ENCODE results near the gene UBAC1. TPM values are rescaled to one million over a fixed set of nuclear protein-coding genes. Genes with fewer than 3 reads are reported as not detected.
A peak's percentile ranks its signal among the peaks of the same experiment; 100 is the strongest.

UBAC1 gene
- total RNA-seq, 6 experiments from 2014 or later: 15.2 to 27.0 (median 16.5) TPM

DNA sequence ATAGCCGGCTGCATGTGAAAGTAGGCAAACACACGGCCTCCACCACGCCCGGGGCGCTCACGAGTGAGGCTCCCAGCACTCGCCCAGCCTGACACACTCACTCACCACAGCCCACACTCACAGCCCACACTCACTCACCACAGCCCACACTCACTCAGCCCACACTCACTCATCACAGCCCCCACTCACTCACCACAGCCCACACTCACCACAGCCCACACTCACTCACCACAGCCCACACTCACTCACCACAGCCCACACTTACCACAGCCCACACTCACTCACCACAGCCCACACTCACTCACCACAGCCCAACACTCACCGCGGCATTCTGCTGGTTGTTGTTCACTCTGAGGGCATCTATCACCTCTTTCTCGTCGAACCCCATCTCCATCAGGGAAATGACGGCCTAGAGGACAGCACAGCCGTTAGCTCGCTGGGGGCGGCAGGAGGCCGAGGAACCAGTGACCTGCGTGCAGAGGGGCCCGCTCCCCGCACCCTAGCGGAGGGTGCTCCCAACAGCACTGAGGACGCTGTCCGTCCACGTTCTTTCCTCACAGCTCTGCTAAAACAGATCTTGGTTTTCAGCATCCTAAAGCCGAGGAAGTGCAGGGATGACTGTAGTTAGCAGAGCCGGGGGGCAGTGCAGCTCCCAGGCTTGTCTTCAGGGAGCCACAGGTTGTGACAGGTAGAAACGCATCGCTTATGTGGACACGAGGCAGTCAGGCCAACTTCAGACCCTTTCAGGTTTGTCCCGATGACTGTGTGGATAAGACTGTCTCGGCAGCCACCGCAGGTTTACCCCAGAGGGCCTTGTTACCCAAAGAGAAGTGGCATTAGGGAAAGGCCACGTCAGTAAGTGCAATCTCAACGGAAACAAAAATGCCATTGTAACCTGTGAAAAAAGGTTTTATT, 21.6 kb downstream of the UBAC1 start:
- no peaks in the 10 kb centered on the region for H3K27me3 ChIP-seq
- H3K4me1 ChIP-seq: no peaks in the 10 kb centered on the region
- TF ChIP-seq, protein P1, sequence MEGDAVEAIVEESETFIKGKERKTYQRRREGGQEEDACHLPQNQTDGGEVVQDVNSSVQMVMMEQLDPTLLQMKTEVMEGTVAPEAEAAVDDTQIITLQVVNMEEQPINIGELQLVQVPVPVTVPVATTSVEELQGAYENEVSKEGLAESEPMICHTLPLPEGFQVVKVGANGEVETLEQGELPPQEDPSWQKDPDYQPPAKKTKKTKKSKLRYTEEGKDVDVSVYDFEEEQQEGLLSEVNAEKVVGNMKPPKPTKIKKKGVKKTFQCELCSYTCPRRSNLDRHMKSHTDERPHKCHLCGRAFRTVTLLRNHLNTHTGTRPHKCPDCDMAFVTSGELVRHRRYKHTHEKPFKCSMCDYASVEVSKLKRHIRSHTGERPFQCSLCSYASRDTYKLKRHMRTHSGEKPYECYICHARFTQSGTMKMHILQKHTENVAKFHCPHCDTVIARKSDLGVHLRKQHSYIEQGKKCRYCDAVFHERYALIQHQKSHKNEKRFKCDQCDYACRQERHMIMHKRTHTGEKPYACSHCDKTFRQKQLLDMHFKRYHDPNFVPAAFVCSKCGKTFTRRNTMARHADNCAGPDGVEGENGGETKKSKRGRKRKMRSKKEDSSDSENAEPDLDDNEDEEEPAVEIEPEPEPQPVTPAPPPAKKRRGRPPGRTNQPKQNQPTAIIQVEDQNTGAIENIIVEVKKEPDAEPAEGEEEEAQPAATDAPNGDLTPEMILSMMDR (IDR thresholded peaks at IDR 0.05): no peak
- TF ChIP-seq POLR2A (IDR thresholded peaks at IDR 0.05): no peak
- H3K27ac ChIP-seq: no peak overlapping the region
- H3K9me3 ChIP-seq: no peaks in the 10 kb centered on the region
- peaks cover 0 to 54% (median 22%) of the 10 kb centered on the region in 4 donors for H3K36me3 ChIP-seq
- H3K4me3 ChIP-seq: no peak overlapping the region
- WGBS (ENCODE audit: insufficient coverage, low coverage, low lambda C conversion rate, missing lambda C conversion rate): 81% methylated on average over 15 of the region's 33 CpGs
- ATAC-seq (peak in 1 of 4 donors; percentile 13), DNase-seq (no peak)
- intact Hi-C loops (cut with DNase I): no loop called here

DNA sequence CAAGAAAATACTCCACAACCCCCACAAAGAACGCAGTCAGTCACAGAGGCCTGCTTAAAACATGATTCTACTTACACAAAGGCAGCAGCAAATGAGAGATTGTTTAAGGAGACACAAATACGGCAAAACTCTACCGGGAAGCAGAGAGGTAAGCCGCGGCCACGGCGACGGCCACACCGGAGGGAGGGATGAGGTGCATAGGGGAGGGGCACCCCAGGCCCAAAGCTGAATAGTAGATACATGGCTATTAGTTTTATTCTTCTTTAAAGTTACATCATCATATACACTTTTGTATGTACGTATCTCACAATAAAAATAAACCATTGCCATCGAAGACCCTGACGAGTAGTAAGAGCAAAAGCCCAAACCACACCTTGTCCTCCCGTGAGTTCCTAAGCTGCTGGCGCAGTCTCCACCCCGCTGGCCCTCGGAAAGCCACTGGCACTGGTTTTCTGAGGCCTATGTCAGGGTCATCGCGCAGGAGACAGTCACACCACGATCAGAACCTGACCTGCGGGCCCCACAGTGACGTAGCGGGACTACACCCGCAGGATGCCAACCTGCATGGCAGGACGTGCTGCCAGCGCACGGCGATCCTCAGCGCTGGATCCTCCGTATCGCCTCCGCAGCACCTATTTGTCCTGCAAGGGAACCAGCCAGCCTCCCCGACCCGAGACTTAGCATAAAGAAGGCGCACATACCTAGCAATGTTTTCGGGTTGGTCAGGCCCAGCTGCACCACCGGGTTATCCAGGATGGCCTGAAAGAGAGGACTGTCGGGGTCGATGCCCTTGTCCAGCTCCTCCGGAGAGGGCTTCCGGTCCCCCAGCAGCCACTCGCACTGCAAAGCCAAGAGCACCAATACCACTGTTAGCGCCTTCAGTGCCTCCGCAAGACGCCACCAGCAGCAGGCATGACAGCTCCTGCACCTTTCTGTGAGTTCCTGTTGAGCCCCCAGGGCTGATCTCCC, 23.4 kb downstream of the UBAC1 start:
- Histone ChIP-seq H3K4me3 (no peak overlapping the region), H3K27me3 (no peaks in the 10 kb centered on the region), H3K4me1 (no peaks in the 10 kb centered on the region), H3K27ac (no peak overlapping the region), H3K9me3 (no peaks in the 10 kb centered on the region), H3K36me3 (peaks cover 0 to 48% (median 18%) of the 10 kb centered on the region in 4 donors)
- intact Hi-C loops (cut with DNase I): no loop called here
- DNase-seq (no peak), ATAC-seq (no peak)
- TF ChIP-seq, protein P1 (IDR thresholded peaks at IDR 0.05): no peak
- TF ChIP-seq POLR2A (IDR thresholded peaks at IDR 0.05): no peak
- 96% methylated on average over 28 of the region's 44 CpGs for WGBS (ENCODE audit: insufficient coverage, low coverage, low lambda C conversion rate, missing lambda C conversion rate)

DNA sequence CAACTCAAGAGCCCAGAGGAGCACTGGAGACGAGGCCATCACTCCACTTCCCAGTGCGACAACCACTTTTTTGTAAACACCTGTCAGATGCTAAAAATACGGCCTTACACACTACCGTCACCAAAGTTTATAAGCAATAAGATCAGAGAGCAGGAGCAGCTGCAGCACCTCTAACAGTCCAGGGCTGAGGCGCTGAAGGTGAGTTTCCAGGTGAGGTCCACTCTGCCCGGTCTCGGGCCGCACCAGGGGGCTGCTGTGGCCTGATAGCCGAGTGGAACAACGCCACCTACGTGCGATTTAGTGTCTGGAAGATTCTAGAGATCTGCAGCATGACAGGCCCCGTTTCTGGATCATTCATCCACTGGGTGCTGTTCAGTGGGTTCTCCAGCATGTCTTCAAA, 28.1 kb downstream of the UBAC1 start:
- H3K27me3 ChIP-seq: no peaks in the 10 kb centered on the region
- ATAC-seq (no peak), DNase-seq (peak in 1 of 3 donors; percentile 41)
- H3K9me3 ChIP-seq: no peaks in the 10 kb centered on the region
- no peaks in the 10 kb centered on the region for H3K4me1 ChIP-seq
- TF ChIP-seq POLR2A (IDR thresholded peaks at IDR 0.05): no peak
- TF ChIP-seq, protein P1 (IDR thresholded peaks at IDR 0.05): no peak
- intact Hi-C loops (cut with DNase I): no loop called here
- no peak overlapping the region for H3K27ac ChIP-seq
- H3K36me3 ChIP-seq: peaks cover 0 to 33% (median 13%) of the 10 kb centered on the region in 4 donors
- no peak overlapping the region for H3K4me3 ChIP-seq
- 100% methylated on average over 4 of the region's 13 CpGs for whole genome bisulfite sequencing (ENCODE audit: insufficient coverage, low coverage, low lambda C conversion rate, missing lambda C conversion rate)

DNA sequence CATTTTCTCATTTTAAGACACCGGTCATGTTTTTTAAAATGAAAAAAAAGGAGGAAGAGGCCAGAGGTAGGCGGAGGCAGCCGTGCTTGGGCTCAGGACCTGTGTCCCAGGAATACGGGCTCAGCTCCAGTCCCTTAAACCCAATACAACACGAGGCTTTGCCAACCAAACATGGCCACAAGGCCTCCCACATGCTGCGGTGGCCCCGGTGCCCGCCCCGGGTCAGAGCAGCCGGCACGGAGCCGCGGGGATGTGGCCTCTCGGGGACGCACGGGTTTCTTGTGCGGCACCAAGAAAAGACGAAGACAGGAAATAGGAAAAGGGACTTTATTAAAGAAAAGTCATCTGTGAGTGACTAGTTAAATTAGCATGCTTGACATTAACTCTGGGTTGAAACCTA, 28.5 kb downstream of the UBAC1 start:
- no peak overlapping the region for H3K27ac ChIP-seq
- ATAC-seq (no peak), DNase-seq (no peak)
- H3K36me3 ChIP-seq: peaks cover 0 to 28% (median 12%) of the 10 kb centered on the region in 4 donors
- over 99% methylated on average over 17 of the region's 18 CpGs for WGBS (ENCODE audit: insufficient coverage, low coverage, low lambda C conversion rate, missing lambda C conversion rate)
- no peaks in the 10 kb centered on the region for H3K27me3 ChIP-seq
- TF ChIP-seq, protein P1 (IDR thresholded peaks at IDR 0.05): no peak
- no peaks in the 10 kb centered on the region for H3K9me3 ChIP-seq
- no peaks in the 10 kb centered on the region for H3K4me1 ChIP-seq
- H3K4me3 ChIP-seq: no peak overlapping the region
- intact Hi-C loops (cut with DNase I): no loop called here
